Subcutaneous abdominal adipose tissue (tissue), 5 donors: ENCODE data around the gene NPB.

Experiments used
- H3K27ac ChIP-seq: one replicate; pipeline ENCODE4 v1.7.0; 2013; ENCODE audit warnings: low read depth, mild to moderate bottlenecking, inconsistent platforms, low read length, moderate library complexity
- H3K27me3 ChIP-seq, 5 donors: one replicate each; pipeline ENCODE4 v1.7.0; 2013; ENCODE audit warnings: low read length in 5 of 5, inconsistent platforms in 1 of 5; ENCODE audit not compliant: control insufficient read depth in 5 of 5, insufficient read depth in 4 of 5
- H3K36me3 ChIP-seq, 5 donors: one replicate each; pipeline ENCODE4 v1.7.0; 2013; ENCODE audit warnings: low read length in 5 of 5; ENCODE audit not compliant: control insufficient read depth in 5 of 5, insufficient read depth in 5 of 5
- H3K4me1 ChIP-seq, 5 donors: one replicate each; pipeline ENCODE4 v1.7.0; 2013; ENCODE audit warnings: low read length in 5 of 5, mild to moderate bottlenecking in 3 of 5, moderate library complexity in 1 of 5; ENCODE audit not compliant: control insufficient read depth in 5 of 5, insufficient read depth in 5 of 5
- H3K4me3 ChIP-seq, 5 donors: one replicate each; pipeline ENCODE4 v1.7.0; 2013; ENCODE audit warnings: low read length in 5 of 5, low read depth in 1 of 5
- H3K9ac ChIP-seq, 5 donors: one replicate each; pipeline ENCODE4 v1.7.0; 2013; ENCODE audit warnings: low read length in 5 of 5, mild to moderate bottlenecking in 4 of 5, moderate library complexity in 3 of 5
- H3K9me3 ChIP-seq, 5 donors: one replicate each; pipeline ENCODE4 v1.7.0; 2013; ENCODE audit warnings: low read length in 5 of 5; ENCODE audit not compliant: control insufficient read depth in 5 of 5
- donor health status: healthy.
- donor health status: healthy.
- donor health status: healthy.
- donor health status: healthy.
- donor health status: healthy.

Gene NPB

DNA sequence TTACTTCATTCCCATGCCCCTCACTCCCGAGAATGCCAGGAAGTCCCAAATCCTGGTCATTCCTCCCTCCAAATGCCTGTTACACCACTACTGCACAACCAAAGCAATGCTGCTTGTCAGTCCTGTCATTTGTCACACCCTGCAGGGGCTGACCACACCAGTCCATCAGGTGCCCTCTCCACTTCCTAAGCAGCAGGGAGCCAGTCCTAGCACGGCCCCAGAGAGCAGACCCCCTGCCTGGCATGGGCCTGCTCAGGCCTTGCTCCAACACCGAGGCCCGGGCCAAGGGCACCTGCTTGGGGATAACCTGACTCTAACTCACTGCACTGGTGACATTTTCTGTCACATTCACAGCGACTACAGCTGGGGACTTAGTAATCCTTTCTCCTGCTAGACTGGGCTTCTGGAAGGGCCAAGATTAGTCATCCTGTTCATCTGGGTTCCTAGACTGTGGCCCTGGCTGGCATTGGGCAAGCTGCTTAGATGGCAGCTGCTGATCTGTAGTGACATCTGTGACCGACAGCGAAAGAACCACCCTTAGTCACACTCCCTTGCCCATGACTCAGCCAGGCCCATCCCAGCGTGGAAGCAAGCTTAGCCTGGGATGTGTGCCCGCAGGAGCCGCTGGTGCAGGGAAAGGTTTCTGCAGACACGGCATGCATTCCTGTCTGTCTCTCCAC is 16.0 kb upstream of the NPB start:
- Histone ChIP-seq H3K4me1 (peaks cover 5 to 27% (median 23%) of the 10 kb centered on the region in 5 donors), H3K36me3 (peaks cover 0 to 63% (median 44%) of the 10 kb centered on the region in 5 donors), H3K4me3 (no peak overlapping the region), H3K9me3 (no peaks in the 10 kb centered on the region), H3K27ac (no peak overlapping the region), H3K27me3 (no peaks in the 10 kb centered on the region), H3K9ac (no peak overlapping the region)

DNA sequence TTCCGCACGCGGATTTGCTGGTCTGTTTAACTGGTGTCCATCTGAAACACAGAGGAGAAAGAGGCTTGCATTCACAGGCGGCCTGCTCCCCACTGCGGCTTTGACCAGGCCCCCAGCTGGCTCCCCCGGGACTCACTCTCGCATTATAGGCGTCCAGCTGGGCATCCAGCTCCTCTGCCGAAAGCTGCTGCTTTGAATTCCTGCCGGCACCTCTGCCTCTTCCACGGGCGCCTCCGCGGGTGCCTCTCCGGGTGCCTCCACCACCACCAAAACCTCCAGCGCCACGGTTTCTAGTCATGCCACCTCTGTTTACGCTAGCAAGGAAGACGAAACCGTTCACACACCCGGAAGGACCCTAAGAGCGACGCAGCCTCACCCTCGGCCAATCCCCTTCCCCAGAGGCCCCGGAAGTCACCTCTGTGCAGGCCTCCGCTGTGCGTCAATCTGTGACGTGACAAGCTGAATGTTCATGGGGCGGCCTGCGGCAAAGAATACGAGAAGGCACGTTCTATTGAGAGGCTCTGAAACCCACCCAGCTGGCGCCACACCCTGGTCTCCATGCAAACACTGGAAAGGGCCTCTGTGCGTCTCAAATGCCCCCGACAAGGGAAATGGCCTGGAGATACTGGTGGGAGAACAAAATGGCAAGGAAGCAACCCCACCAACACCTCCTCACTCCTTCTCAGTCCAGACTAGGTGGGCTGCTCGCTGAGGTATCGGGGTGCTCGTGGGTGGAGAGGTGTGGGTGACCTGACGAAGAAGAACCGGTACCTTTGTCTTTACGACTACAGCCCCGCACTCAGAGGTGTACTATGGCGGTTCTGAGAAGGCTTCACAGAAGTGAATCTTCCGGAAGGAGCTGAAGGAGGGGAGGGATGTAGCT is 13.7 kb upstream of the NPB start:
- H3K9ac ChIP-seq = no peak overlapping the region
- peaks cover 5 to 37% (median 34%) of the 10 kb centered on the region in 5 donors for H3K4me1 ChIP-seq
- no peaks in the 10 kb centered on the region for H3K9me3 ChIP-seq
- no peaks in the 10 kb centered on the region for H3K27me3 ChIP-seq
- no peak overlapping the region for H3K4me3 ChIP-seq
- H3K27ac ChIP-seq = no peak overlapping the region
- peaks cover 0 to 57% (median 44%) of the 10 kb centered on the region in 5 donors for H3K36me3 ChIP-seq

DNA sequence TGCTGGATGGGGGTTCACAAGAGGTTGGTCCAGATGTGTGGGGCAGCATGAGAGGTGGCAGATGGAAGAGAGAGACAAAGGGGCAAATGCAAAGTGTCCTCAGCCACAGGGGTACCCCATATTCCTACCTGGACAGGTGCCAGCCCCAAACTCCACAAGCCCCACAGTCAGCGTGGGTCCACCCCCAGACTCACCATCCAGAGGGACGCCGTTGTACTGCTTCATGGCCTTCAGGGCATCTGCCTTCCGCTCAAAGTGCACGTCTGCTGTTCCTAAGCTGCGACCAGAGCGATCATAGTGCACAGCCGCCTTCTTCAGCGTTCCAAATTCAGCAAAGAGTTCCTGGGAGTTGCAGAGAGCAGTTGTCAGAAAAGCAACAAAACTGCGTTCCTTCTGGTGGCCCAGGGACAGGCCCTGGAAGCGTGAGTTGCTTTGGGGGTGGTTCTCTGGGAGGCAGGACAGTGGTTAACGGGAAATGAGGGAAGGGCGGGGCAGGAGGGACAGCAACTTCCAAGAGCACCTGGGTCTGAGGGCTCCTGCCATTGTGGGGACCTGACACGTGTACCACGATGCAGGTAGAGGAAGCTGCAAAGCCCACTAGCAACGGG is 12.9 kb upstream of the NPB start:
- no peak overlapping the region for H3K9ac ChIP-seq

DNA sequence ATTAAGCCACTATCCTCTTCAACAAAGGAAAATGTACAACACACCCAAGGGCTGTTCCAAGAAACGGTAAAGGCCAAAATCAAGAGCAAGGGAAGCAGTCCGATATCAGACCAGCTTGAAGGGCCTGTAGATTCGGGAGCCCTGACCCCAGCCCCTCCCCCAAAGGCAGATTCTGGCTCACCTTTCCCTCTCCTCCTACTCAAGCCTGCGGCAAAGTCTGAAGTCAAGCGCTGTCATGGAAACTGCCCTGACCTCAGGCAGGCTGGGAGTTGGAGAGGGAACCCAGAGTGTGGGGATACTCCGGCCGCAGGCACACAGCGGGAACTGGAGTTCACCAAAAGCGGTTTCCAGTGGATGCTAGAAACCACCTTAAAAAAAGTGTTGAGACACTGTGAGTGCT is 12.4 kb upstream of the NPB start:
- H3K36me3 ChIP-seq = peaks cover 0 to 60% (median 49%) of the 10 kb centered on the region in 5 donors

More for the DNA sequence above, 12.9 kb upstream of the NPB start:
- Histone ChIP-seq H3K4me1 (peaks cover 5 to 37% (median 34%) of the 10 kb centered on the region in 5 donors), H3K27me3 (no peaks in the 10 kb centered on the region), H3K9me3 (no peaks in the 10 kb centered on the region), H3K4me3 (no peak overlapping the region), H3K27ac (no peak overlapping the region), H3K36me3 (peaks cover 0 to 60% (median 44%) of the 10 kb centered on the region in 5 donors)

DNA sequence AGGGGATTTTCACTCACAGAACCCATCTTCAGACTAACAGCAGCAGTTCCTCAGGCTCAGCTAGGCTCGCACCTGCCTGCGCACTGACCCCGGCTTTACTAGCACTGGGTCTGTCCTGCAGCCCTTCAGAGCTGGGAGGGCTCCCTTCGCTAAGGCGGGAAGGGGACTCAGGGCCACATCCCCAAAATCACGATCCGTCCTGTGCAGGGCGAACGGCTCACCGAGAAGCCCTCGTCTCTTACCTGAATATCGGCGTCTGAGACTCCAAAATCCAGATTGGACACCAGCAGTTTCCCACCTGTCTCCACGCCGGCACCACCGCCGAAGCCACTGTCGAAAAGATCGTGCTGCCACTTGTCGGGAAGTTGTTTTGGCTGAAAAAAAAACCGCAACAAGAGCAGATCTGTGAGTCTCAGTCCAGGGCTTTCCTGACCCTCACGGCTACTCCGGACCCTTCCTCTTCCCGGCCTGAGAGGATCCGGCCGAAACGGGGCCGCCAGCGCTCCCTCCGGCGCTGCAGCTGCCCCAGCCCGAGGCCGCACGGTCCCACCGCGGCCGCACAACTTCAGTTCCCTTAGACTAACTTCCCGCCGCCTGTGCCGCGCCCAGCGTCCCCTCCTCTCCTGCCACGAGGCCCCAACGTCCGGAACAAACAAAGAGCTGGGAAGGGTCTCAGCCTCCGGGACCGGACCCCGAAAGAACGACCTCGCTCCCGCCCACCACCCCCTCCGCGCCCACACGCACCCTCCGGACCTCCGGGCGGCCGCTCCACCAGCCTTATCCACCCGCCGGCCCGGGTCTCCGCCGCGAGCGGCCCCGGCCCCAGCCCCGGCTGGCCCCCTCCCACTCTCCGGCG is 11.4 kb upstream of the NPB start:
- peaks cover 0 to 60% (median 51%) of the 10 kb centered on the region in 5 donors for H3K36me3 ChIP-seq
- H3K27me3 ChIP-seq = no peaks in the 10 kb centered on the region
- H3K27ac ChIP-seq = peak overlapping the region; percentile 54
- H3K4me3 ChIP-seq = peak overlapping the region; percentile 76 to 86 (median 79)
- H3K4me1 ChIP-seq = peaks cover 5 to 28% (median 25%) of the 10 kb centered on the region in 5 donors
- H3K9me3 ChIP-seq = no peaks in the 10 kb centered on the region
- H3K9ac ChIP-seq = peak overlapping the region; percentile 81 to 93 (median 90)

More for the DNA sequence above, 12.4 kb upstream of the NPB start:
- peaks cover 5 to 32% (median 30%) of the 10 kb centered on the region in 5 donors for H3K4me1 ChIP-seq
- no peaks in the 10 kb centered on the region for H3K9me3 ChIP-seq
- no peaks in the 10 kb centered on the region for H3K27me3 ChIP-seq
- no peak overlapping the region for H3K27ac ChIP-seq
- peak overlapping the region in 1 of 5 donors; percentile 43 for H3K9ac ChIP-seq
- no peak overlapping the region for H3K4me3 ChIP-seq

DNA sequence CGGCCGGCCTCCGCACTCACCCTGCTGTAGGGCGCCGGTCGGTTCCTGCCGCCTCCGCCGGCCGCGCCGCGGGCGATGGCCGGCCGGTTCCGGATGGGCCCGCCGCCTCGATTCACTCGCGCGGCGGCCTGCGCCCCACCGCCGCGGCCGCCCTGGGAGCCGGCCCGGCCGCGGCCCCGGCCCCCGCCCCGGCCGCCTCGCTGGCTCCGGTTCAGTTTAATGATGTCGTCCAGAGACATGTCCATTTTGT is 10.8 kb upstream of the NPB start:
- Histone ChIP-seq H3K9ac (peak overlapping the region in 2 of 5 donors; percentile 90 to 93), H3K36me3 (peaks cover 0 to 56% (median 46%) of the 10 kb centered on the region in 5 donors)

DNA sequence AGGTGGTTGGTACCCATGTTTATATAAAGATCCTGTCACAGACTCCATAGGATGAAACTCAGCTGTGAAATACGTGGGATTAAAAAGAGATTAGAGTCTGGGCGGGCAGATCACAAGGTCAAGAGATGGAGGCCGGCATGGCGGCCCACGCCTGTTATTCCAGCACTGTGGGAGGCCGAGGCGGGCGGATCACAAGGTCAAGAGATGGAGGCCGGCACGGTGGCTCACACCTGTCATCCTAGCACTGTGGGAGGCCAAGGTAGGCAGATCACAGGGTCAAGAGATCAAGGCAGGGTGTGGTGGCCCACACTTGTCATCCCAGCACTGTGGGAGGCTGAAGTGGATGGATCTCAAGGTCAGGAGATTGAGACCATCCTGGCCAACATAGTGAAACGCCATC is 6.6 kb upstream of the NPB start:
- no peaks in the 10 kb centered on the region for H3K27me3 ChIP-seq
- no peaks in the 10 kb centered on the region for H3K9me3 ChIP-seq
- H3K27ac ChIP-seq = no peak overlapping the region
- peaks cover 0 to 64% (median 49%) of the 10 kb centered on the region in 5 donors for H3K36me3 ChIP-seq
- H3K4me1 ChIP-seq = peaks cover 2 to 17% (median 16%) of the 10 kb centered on the region in 5 donors
- H3K9ac ChIP-seq = no peak overlapping the region
- H3K4me3 ChIP-seq = no peak overlapping the region

More for the DNA sequence above, 10.8 kb upstream of the NPB start:
- Histone ChIP-seq H3K27me3 (no peaks in the 10 kb centered on the region), H3K4me3 (peak overlapping the region in 4 of 5 donors; percentile 76 to 86 (median 79)), H3K4me1 (peaks cover 5 to 28% (median 25%) of the 10 kb centered on the region in 5 donors), H3K27ac (peak overlapping the region; percentile 54), H3K9me3 (no peaks in the 10 kb centered on the region)

DNA sequence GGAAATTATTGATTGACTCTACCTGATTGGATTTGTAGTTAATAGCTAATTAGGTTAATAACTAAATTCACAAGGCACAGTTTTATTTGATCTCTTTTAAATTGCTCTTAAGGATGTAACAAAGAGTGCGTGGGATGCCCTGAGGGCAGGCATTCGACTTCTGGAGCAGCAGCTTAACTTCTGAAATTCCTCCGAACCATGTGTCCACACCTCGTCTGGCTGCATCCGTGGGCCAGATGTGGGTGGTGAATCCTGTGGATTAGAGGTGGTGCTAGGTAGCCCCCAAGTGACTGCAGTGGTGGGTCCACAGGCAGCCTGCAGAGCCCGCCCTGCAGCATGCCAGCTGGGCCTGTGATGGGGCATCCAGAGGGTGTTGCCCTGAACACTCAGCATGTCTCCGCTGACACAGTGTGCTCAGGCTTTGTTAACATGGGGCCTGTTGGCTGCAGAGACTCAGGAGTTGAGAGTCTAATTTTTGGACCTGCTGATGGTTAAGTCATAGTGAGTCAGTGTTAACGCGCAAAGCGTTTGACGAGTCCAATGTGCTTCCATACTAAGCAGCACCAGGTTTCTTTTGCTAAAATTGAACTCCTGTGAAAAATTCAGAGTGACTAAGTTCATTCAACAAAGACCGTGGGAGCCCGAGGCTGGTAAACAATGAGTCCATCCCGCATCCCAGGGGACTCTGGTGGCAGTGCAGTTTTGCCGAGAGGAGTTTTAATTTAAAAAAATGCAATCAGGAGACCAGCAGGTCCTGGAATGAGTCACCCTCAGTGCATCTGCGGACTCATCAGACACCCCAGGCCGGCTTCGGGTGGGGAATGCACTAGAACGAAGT is 3.8 kb upstream of the NPB start:
- H3K9me3 ChIP-seq = no peaks in the 10 kb centered on the region
- peaks cover 0 to 68% (median 50%) of the 10 kb centered on the region in 5 donors for H3K36me3 ChIP-seq
- peaks cover 0 to 3% (median 0%) of the 10 kb centered on the region in 5 donors for H3K27me3 ChIP-seq
- H3K27ac ChIP-seq = no peak overlapping the region
- H3K9ac ChIP-seq = no peak overlapping the region
- H3K4me1 ChIP-seq = peaks cover 0 to 19% (median 11%) of the 10 kb centered on the region in 5 donors
- no peak overlapping the region for H3K4me3 ChIP-seq

DNA sequence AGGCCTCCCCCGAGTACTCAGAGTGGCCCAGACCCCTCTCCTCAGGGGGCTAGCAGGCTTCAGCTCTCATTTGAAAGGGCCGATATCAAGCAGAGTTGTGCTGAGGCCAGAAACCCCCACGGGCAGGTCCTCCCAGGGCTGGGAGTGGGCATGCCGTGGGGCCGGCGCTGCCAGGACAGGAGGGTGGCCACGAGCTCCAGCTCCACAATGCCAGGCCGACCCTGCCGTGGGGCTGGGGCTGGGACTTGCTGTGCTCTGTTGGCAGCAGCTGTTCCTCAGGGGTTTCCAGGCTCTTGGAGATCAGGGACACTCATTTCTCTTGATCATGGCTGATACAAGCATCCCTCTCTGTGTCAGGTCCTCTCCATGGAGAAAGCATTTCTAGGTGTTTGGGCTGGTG is 3.2 kb upstream of the NPB start:
- Histone ChIP-seq H3K27ac (no peak overlapping the region), H3K9ac (no peak overlapping the region), H3K27me3 (peaks cover 0 to 3% (median 0%) of the 10 kb centered on the region in 5 donors), H3K4me1 (peaks cover 0 to 19% (median 11%) of the 10 kb centered on the region in 5 donors), H3K9me3 (no peaks in the 10 kb centered on the region), H3K4me3 (no peak overlapping the region), H3K36me3 (peaks cover 0 to 63% (median 50%) of the 10 kb centered on the region in 5 donors)
